PFSK-1 (cell line): ENCODE measurements around the gene RPAP3.
A peak's percentile ranks its signal among the peaks of the same experiment; 100 is the strongest.

Source experiments
- FOXP2 ChIP-seq: optimal IDR thresholded peaks from 2 replicates; pipeline ENCODE3; 2011; ENCODE audit warnings: borderline replicate concordance, control low read depth, inconsistent platforms; ENCODE audit not compliant: insufficient read depth; ENCODE audit errors: extremely low read length, extremely low read depth
- POLR2AphosphoS5 ChIP-seq: IDR thresholded peaks from 2 replicates; pipeline ENCODE4 v1.6.1; 2012; ENCODE audit warnings: low read depth, mild to moderate bottlenecking, control low read depth, low read length, moderate library complexity
- TF ChIP-seq, protein P1 (sequence below), 2 experiments: IDR thresholded peaks; 2 replicates each; pipeline versions ENCODE4 v1.6.1 to v1.8.0; 2011 to 2012; ENCODE audit warnings: low read depth in 2 of 2, low read length in 2 of 2, control low read depth in 1 of 2, inconsistent platforms in 1 of 2, mild to moderate bottlenecking in 1 of 2, moderate library complexity in 1 of 2; ENCODE audit not compliant: insufficient read depth in 1 of 2

DNA sequence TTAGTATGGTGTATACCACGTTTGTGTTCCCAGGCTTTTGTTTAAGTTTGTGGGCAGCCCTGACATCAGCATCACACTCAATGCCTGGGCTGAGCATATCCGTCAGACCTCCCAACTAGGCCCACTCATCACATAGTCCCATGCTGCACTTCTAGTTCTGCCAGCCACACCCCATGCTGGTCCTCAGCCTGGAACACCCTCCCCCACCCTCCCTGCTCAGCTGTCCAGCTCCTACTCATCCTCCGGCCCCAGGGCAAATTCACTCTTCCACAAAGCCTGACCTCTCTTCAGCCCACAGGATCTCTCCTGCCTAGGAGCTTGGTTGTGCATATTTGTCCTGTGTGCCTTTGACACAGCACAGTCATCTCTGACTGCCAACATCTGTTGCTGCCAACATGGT lies 23.4 kb upstream of the RPAP3 start:
- TF ChIP-seq, protein P1, sequence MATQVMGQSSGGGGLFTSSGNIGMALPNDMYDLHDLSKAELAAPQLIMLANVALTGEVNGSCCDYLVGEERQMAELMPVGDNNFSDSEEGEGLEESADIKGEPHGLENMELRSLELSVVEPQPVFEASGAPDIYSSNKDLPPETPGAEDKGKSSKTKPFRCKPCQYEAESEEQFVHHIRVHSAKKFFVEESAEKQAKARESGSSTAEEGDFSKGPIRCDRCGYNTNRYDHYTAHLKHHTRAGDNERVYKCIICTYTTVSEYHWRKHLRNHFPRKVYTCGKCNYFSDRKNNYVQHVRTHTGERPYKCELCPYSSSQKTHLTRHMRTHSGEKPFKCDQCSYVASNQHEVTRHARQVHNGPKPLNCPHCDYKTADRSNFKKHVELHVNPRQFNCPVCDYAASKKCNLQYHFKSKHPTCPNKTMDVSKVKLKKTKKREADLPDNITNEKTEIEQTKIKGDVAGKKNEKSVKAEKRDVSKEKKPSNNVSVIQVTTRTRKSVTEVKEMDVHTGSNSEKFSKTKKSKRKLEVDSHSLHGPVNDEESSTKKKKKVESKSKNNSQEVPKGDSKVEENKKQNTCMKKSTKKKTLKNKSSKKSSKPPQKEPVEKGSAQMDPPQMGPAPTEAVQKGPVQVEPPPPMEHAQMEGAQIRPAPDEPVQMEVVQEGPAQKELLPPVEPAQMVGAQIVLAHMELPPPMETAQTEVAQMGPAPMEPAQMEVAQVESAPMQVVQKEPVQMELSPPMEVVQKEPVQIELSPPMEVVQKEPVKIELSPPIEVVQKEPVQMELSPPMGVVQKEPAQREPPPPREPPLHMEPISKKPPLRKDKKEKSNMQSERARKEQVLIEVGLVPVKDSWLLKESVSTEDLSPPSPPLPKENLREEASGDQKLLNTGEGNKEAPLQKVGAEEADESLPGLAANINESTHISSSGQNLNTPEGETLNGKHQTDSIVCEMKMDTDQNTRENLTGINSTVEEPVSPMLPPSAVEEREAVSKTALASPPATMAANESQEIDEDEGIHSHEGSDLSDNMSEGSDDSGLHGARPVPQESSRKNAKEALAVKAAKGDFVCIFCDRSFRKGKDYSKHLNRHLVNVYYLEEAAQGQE (IDR thresholded peaks at IDR 0.05; ENCODE audit: insufficient read depth in 1 of 2, low read depth in 2 of 2, low read length in 2 of 2), result 0 out of 4 replicates have a peak, but pooled peaks of 1 of the 2 experiments have one; percentile 19
- TF ChIP-seq FOXP2 (no peak), POLR2AphosphoS5 (no peak)
